Transverse colon (tissue), 4 donors: ENCODE data around the gene LHB.

Source experiments
- CTCF ChIP-seq, 5 experiments: fragments of 200-600 bp in 3 of 5; fragments of 450-650 bp in 2 of 5; sonication (generic) in 3 of 5; IDR thresholded peaks; 1 replicate in 2 of 5; 2 replicates in 3 of 5; pipeline ENCODE4 v1.5.1; 2016 to 2017; ENCODE audit warnings: antibody characterized with exemption in 5 of 5, inconsistent platforms in 3 of 5, mild to moderate bottlenecking in 2 of 5, moderate library complexity in 1 of 5
- EP300 ChIP-seq: sonication (generic); formaldehyde crosslinking; IDR thresholded peaks from one replicate; pipeline ENCODE4 v1.6.1; 2017; ENCODE audit warnings: antibody characterized with exemption, low read depth
- POLR2A ChIP-seq: fragments of 450-650 bp; IDR thresholded peaks from one replicate; pipeline ENCODE4 v1.6.1; 2016; ENCODE audit warnings: antibody characterized with exemption, mild to moderate bottlenecking, moderate library complexity
- POLR2AphosphoS5 ChIP-seq, 3 donors: sonication (generic); formaldehyde crosslinking; IDR thresholded peaks; one replicate each; pipeline ENCODE4 v1.6.1; 2016; ENCODE audit warnings: antibody characterized with exemption in 3 of 3

- TF ChIP-seq CTCF (IDR thresholded peaks at IDR 0.05): no peak
- no peak for TF ChIP-seq EP300
- TF ChIP-seq POLR2A: no peak
- no peak for TF ChIP-seq POLR2AphosphoS5 (IDR thresholded peaks at IDR 0.05)
Measured at GRCh38 chr19:49064029-49064629, 47.2 kb upstream of the LHB start.
